ENCODE measurements around the gene NLE1. TPM values are rescaled to one million over a fixed set of nuclear protein-coding genes. Genes with fewer than 3 reads are reported as not detected.
A peak's percentile ranks its signal among the peaks of the same experiment; 100 is the strongest.

Gene NLE1
- total and polyA plus RNA-seq, 2 experiments from 2014 or later, result 3.9 to 12.7 TPM

GRCh38 chr17:35088881-35089585 is 53.1 kb downstream of the NLE1 start:
- Histone ChIP-seq H3K9me2 (replicated peaks; ENCODE audit: insufficient read depth) (no peaks in the 10 kb centered on the region), H3K27me3 (no peaks in the 10 kb centered on the region), H2AFZ (peak overlapping the region; percentile 72), H4K20me1 (ENCODE audit: insufficient read depth, poor library complexity, severe bottlenecking) (no peaks in the 10 kb centered on the region), H3K4me1 (ENCODE audit: insufficient read depth) (peaks cover 7% of the 10 kb centered on the region), H3K4me2 (peak overlapping the region; percentile 85), H3K36me3 (replicated peaks; ENCODE audit: insufficient read depth, low read depth) (no peaks in the 10 kb centered on the region), H3K4me3 (peak overlapping the region; percentile 78), H3K27ac (peak overlapping the region; percentile 98), H3K79me2 (peaks cover 31% of the 10 kb centered on the region), H3K9me3 (ENCODE audit: low read depth) (no peaks in the 10 kb centered on the region)
- TF ChIP-seq EZH2 (IDR thresholded peaks at IDR 0.05; ENCODE audit: borderline replicate concordance) (no peak), EZH2phosphoT487 (IDR thresholded peaks at IDR 0.05; ENCODE audit: low read depth, severe bottlenecking, unreplicated experiment) (no peak), CTCF (IDR thresholded peaks at IDR 0.05; ENCODE audit: poor library complexity) (peak; percentile 84)
- peak; percentile 96 for DNase-seq (ENCODE audit: low spot score)
- WGBS (ENCODE audit: low lambda C conversion rate, missing lambda C conversion rate), result under 1% methylated on average over 29 of the region's 80 CpGs

DNA sequence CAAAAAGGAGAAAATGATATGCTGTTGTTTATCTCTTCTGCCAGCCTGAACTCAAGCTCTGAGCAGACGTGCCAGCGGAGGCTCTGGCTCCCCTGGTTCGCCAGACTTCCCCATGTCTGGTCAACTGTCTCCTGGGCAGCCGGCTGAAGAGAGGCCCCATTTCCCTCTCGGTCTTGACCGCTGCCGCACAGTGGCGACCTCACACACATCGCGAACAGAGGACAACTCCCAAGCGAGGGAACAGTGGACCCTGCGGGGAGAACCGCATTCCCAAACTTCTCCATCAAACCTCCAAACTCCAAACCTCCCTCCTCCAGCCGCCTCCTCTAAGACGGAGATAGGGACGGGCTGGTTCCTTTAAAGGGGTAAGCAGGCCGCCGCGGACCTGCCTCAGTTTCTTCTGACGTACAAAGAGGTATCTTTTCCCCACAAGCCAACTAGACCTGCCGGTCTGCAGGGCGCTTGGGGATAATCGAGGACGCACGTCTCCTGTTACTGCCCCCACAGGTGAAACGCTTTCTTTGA is 53.7 kb downstream of the NLE1 start:
- Histone ChIP-seq H3K36me3 (replicated peaks; ENCODE audit: insufficient read depth, low read depth) (no peaks in the 10 kb centered on the region), H3K4me1 (ENCODE audit: insufficient read depth) (peaks cover 7% of the 10 kb centered on the region), H3K9me2 (replicated peaks; ENCODE audit: insufficient read depth) (no peaks in the 10 kb centered on the region), H3K27ac (peak overlapping the region; percentile 98), H4K20me1 (ENCODE audit: insufficient read depth, poor library complexity, severe bottlenecking) (no peaks in the 10 kb centered on the region), H3K9me3 (ENCODE audit: low read depth) (no peaks in the 10 kb centered on the region), H3K4me3 (peak overlapping the region; percentile 78), H2AFZ (peak overlapping the region; percentile 62), H3K79me2 (peaks cover 37% of the 10 kb centered on the region), H3K27me3 (no peaks in the 10 kb centered on the region), H3K4me2 (peak overlapping the region; percentile 85)
- 2% methylated on average over 26 of the region's 26 CpGs for whole genome bisulfite sequencing (ENCODE audit: low lambda C conversion rate, missing lambda C conversion rate)
- TF ChIP-seq EZH2 (IDR thresholded peaks at IDR 0.05; ENCODE audit: borderline replicate concordance) (no peak), EZH2phosphoT487 (IDR thresholded peaks at IDR 0.05; ENCODE audit: low read depth, severe bottlenecking, unreplicated experiment) (no peak), CTCF (IDR thresholded peaks at IDR 0.05; ENCODE audit: poor library complexity) (no peak)
- DNase-seq (ENCODE audit: low spot score), result peak; percentile 58

GRCh38 chr17:35087731-35088355 is 54.3 kb downstream of the NLE1 start:
- Histone ChIP-seq H3K4me3 (peak overlapping the region; percentile 78), H4K20me1 (ENCODE audit: insufficient read depth, poor library complexity, severe bottlenecking) (no peaks in the 10 kb centered on the region), H3K27ac (peak overlapping the region; percentile 98), H3K27me3 (no peaks in the 10 kb centered on the region), H2AFZ (peak overlapping the region; percentile 62), H3K9me2 (replicated peaks; ENCODE audit: insufficient read depth) (no peaks in the 10 kb centered on the region), H3K9me3 (ENCODE audit: low read depth) (no peaks in the 10 kb centered on the region), H3K4me1 (ENCODE audit: insufficient read depth) (peaks cover 7% of the 10 kb centered on the region), H3K79me2 (peaks cover 42% of the 10 kb centered on the region), H3K36me3 (replicated peaks; ENCODE audit: insufficient read depth, low read depth) (no peaks in the 10 kb centered on the region), H3K4me2 (peak overlapping the region; percentile 85)
- DNase-seq (ENCODE audit: low spot score), result peak; percentile 71
- TF ChIP-seq EZH2phosphoT487 (IDR thresholded peaks at IDR 0.05; ENCODE audit: low read depth, severe bottlenecking, unreplicated experiment), result no peak
- TF ChIP-seq EZH2 (IDR thresholded peaks at IDR 0.05; ENCODE audit: borderline replicate concordance), result no peak
- no peak for TF ChIP-seq CTCF (IDR thresholded peaks at IDR 0.05; ENCODE audit: poor library complexity)
- 16% methylated on average over 9 of the region's 9 CpGs for WGBS (ENCODE audit: low lambda C conversion rate, missing lambda C conversion rate)
